ENCODE results near the gene LMAN2.

The LMAN2 gene

GRCh38 chr5:177314376-177315342 lies 36.8 kb downstream of the LMAN2 start:
- no peaks in the 10 kb centered on the region for H3K9me3 ChIP-seq (ENCODE audit: control insufficient read depth in 1 of 2, low read length in 2 of 2)
- H3K27me3 ChIP-seq (ENCODE audit: low read depth, low read length) = no peaks in the 10 kb centered on the region
- peaks cover 0 to 25% of the 10 kb centered on the region in 2 donors for H3K4me1 ChIP-seq (ENCODE audit: control insufficient read depth in 1 of 2, insufficient read depth in 2 of 2, low read length in 2 of 2)
- no peaks in the 10 kb centered on the region for H3K36me3 ChIP-seq (ENCODE audit: control insufficient read depth in 1 of 2, insufficient read depth in 2 of 2, low read length in 2 of 2)
- no peak overlapping the region for H3K27ac ChIP-seq (ENCODE audit: low read length)
- no peak overlapping the region for H3K4me3 ChIP-seq (ENCODE audit: low read depth in 1 of 2, low read length in 2 of 2)

GRCh38 chr5:177313561-177314259 lies 37.8 kb downstream of the LMAN2 start:
- H3K4me1 ChIP-seq (ENCODE audit: control insufficient read depth in 1 of 2, insufficient read depth in 2 of 2, low read length in 2 of 2) = peaks cover 0 to 25% of the 10 kb centered on the region in 2 donors
- H3K27ac ChIP-seq (ENCODE audit: low read length) = no peak overlapping the region
- no peaks in the 10 kb centered on the region for H3K9me3 ChIP-seq (ENCODE audit: control insufficient read depth in 1 of 2, low read length in 2 of 2)
- no peak overlapping the region for H3K4me3 ChIP-seq (ENCODE audit: low read depth in 1 of 2, low read length in 2 of 2)
- no peaks in the 10 kb centered on the region for H3K36me3 ChIP-seq (ENCODE audit: control insufficient read depth in 1 of 2, insufficient read depth in 2 of 2, low read length in 2 of 2)
- no peaks in the 10 kb centered on the region for H3K27me3 ChIP-seq (ENCODE audit: low read depth, low read length)

- Histone ChIP-seq H3K4me3 (ENCODE audit: low read depth in 1 of 2, low read length in 2 of 2) (peak overlapping the region in 1 of 2 donors; percentile 77), H3K9me3 (ENCODE audit: control insufficient read depth in 1 of 2, low read length in 2 of 2) (no peaks in the 10 kb centered on the region), H3K27me3 (ENCODE audit: low read depth, low read length) (no peaks in the 10 kb centered on the region), H3K4me1 (ENCODE audit: control insufficient read depth in 1 of 2, insufficient read depth in 2 of 2, low read length in 2 of 2) (peaks cover 0 to 25% of the 10 kb centered on the region in 2 donors), H3K27ac (ENCODE audit: low read length) (peak overlapping the region; percentile 8), H3K36me3 (ENCODE audit: control insufficient read depth in 1 of 2, insufficient read depth in 2 of 2, low read length in 2 of 2) (no peaks in the 10 kb centered on the region)
Measured at GRCh38 chr5:177312649-177313181, 38.8 kb downstream of the LMAN2 start.

- peak within 1 kb of the TSS; percentile 48 to 77 for H3K4me3 ChIP-seq (ENCODE audit: low read depth in 1 of 2, low read length in 2 of 2)
- H3K27ac ChIP-seq (ENCODE audit: low read length) = peak within 1 kb of the TSS; percentile 8
- H3K36me3 ChIP-seq (ENCODE audit: control insufficient read depth in 1 of 2, insufficient read depth in 2 of 2, low read length in 2 of 2) = peaks cover under 1 to 6% of the 10 kb centered on the region in 2 donors
- peaks cover 0 to 25% of the 10 kb centered on the region in 2 donors for H3K4me1 ChIP-seq (ENCODE audit: control insufficient read depth in 1 of 2, insufficient read depth in 2 of 2, low read length in 2 of 2)
- H3K9me3 ChIP-seq (ENCODE audit: control insufficient read depth in 1 of 2, low read length in 2 of 2) = no peaks in the 10 kb centered on the region
- H3K27me3 ChIP-seq (ENCODE audit: low read depth, low read length) = no peaks in the 10 kb centered on the region
Measured at GRCh38 chr5:177311723-177312648, 39.5 kb downstream of the LMAN2 start, which contains the start of gene MXD3. Gene MXD3 (minus strand): TSS chr5:177311898. CDS start chr5:177311830, 68 bp downstream.

- Histone ChIP-seq H3K4me1 (ENCODE audit: control insufficient read depth in 1 of 2, insufficient read depth in 2 of 2, low read length in 2 of 2) (peaks cover 0 to 25% of the 10 kb centered on the region in 2 donors), H3K27me3 (ENCODE audit: low read depth, low read length) (no peaks in the 10 kb centered on the region), H3K9me3 (ENCODE audit: control insufficient read depth in 1 of 2, low read length in 2 of 2) (no peaks in the 10 kb centered on the region), H3K4me3 (ENCODE audit: low read depth in 1 of 2, low read length in 2 of 2) (peak overlapping the region; percentile 48 to 77), H3K27ac (ENCODE audit: low read length) (no peak overlapping the region), H3K36me3 (ENCODE audit: control insufficient read depth in 1 of 2, insufficient read depth in 2 of 2, low read length in 2 of 2) (peaks cover 6 to 12% of the 10 kb centered on the region in 2 donors)
Measured at GRCh38 chr5:177311392-177311722, 40.1 kb downstream of the LMAN2 start.

GRCh38 chr5:177310757-177311391 lies 40.6 kb downstream of the LMAN2 start:
- H3K4me3 ChIP-seq (ENCODE audit: low read depth in 1 of 2, low read length in 2 of 2) = peak overlapping the region; percentile 30 to 77
- peaks cover 0 to 25% of the 10 kb centered on the region in 2 donors for H3K4me1 ChIP-seq (ENCODE audit: control insufficient read depth in 1 of 2, insufficient read depth in 2 of 2, low read length in 2 of 2)
- H3K27me3 ChIP-seq (ENCODE audit: low read depth, low read length) = no peaks in the 10 kb centered on the region
- H3K27ac ChIP-seq (ENCODE audit: low read length) = no peak overlapping the region
- H3K36me3 ChIP-seq (ENCODE audit: control insufficient read depth in 1 of 2, insufficient read depth in 2 of 2, low read length in 2 of 2) = peaks cover 11 to 17% of the 10 kb centered on the region in 2 donors
- H3K9me3 ChIP-seq (ENCODE audit: control insufficient read depth in 1 of 2, low read length in 2 of 2) = no peaks in the 10 kb centered on the region

GRCh38 chr5:177310332-177310731 lies 41.1 kb downstream of the LMAN2 start:
- peaks cover 16 to 22% of the 10 kb centered on the region in 2 donors for H3K36me3 ChIP-seq (ENCODE audit: control insufficient read depth in 1 of 2, insufficient read depth in 2 of 2, low read length in 2 of 2)
- H3K27ac ChIP-seq (ENCODE audit: low read length) = no peak overlapping the region
- no peak overlapping the region for H3K4me3 ChIP-seq (ENCODE audit: low read depth in 1 of 2, low read length in 2 of 2)
- H3K27me3 ChIP-seq (ENCODE audit: low read depth, low read length) = no peaks in the 10 kb centered on the region
- no peaks in the 10 kb centered on the region for H3K9me3 ChIP-seq (ENCODE audit: control insufficient read depth in 1 of 2, low read length in 2 of 2)
- H3K4me1 ChIP-seq (ENCODE audit: control insufficient read depth in 1 of 2, insufficient read depth in 2 of 2, low read length in 2 of 2) = peaks cover 0 to 29% of the 10 kb centered on the region in 2 donors

GRCh38 chr5:177309351-177310191 lies 41.9 kb downstream of the LMAN2 start:
- H3K36me3 ChIP-seq (ENCODE audit: control insufficient read depth in 1 of 2, insufficient read depth in 2 of 2, low read length in 2 of 2) = peaks cover 16 to 28% of the 10 kb centered on the region in 2 donors
- no peak overlapping the region for H3K27ac ChIP-seq (ENCODE audit: low read length)
- H3K27me3 ChIP-seq (ENCODE audit: low read depth, low read length) = no peaks in the 10 kb centered on the region
- no peaks in the 10 kb centered on the region for H3K9me3 ChIP-seq (ENCODE audit: control insufficient read depth in 1 of 2, low read length in 2 of 2)
- no peak overlapping the region for H3K4me3 ChIP-seq (ENCODE audit: low read depth in 1 of 2, low read length in 2 of 2)
- peaks cover 0 to 36% of the 10 kb centered on the region in 2 donors for H3K4me1 ChIP-seq (ENCODE audit: control insufficient read depth in 1 of 2, insufficient read depth in 2 of 2, low read length in 2 of 2)

GRCh38 chr5:177308740-177309139 lies 42.7 kb downstream of the LMAN2 start:
- Histone ChIP-seq H3K4me3 (ENCODE audit: low read depth in 1 of 2, low read length in 2 of 2) (no peak overlapping the region), H3K4me1 (ENCODE audit: control insufficient read depth in 1 of 2, insufficient read depth in 2 of 2, low read length in 2 of 2) (peaks cover 5 to 41% of the 10 kb centered on the region in 2 donors), H3K9me3 (ENCODE audit: control insufficient read depth in 1 of 2, low read length in 2 of 2) (no peaks in the 10 kb centered on the region), H3K36me3 (ENCODE audit: control insufficient read depth in 1 of 2, insufficient read depth in 2 of 2, low read length in 2 of 2) (peaks cover 16 to 28% of the 10 kb centered on the region in 2 donors), H3K27me3 (ENCODE audit: low read depth, low read length) (no peaks in the 10 kb centered on the region), H3K27ac (ENCODE audit: low read length) (no peak overlapping the region)
